H9 (cell line): ENCODE data around the gene LHFPL2. TPM values are rescaled to one million over a fixed set of nuclear protein-coding genes. Genes with fewer than 3 reads are reported as not detected.
A peak's percentile ranks its signal among the peaks of the same experiment; 100 is the strongest.

ENCODE experiments used
- DNase-seq: peaks from one replicate; pipeline ENCODE4 v3.0.0-alpha.2; 2017
- H2AFZ ChIP-seq: one replicate; pipeline ENCODE4 v1.6.1; 2013; ENCODE audit warnings: mild to moderate bottlenecking, low read length, control low read depth, moderate library complexity
- H2AK5ac ChIP-seq: 2 replicates; pipeline ENCODE4 v1.6.1; 2013; ENCODE audit warnings: low read length, control low read depth, mixed read lengths; ENCODE audit not compliant: insufficient read length
- H2BK120ac ChIP-seq: one replicate; pipeline ENCODE4 v1.6.1; 2013; ENCODE audit warnings: low read depth, mild to moderate bottlenecking, low read length, control low read depth, inconsistent platforms; ENCODE audit not compliant: poor library complexity, severe bottlenecking
- H2BK12ac ChIP-seq: 2 replicates; pipeline ENCODE4 v1.6.1; 2013; ENCODE audit warnings: low read length, control low read depth, mixed read lengths, low read depth; ENCODE audit not compliant: insufficient read length
- H2BK15ac ChIP-seq: 2 replicates; pipeline ENCODE4 v1.6.1; 2013; ENCODE audit warnings: low read depth, low read length, control low read depth
- H2BK20ac ChIP-seq: one replicate; pipeline ENCODE4 v1.6.1; 2013; ENCODE audit warnings: low read depth, mild to moderate bottlenecking, low read length, control low read depth, inconsistent platforms; ENCODE audit not compliant: poor library complexity, severe bottlenecking
- H2BK5ac ChIP-seq: 2 replicates; pipeline ENCODE4 v1.6.1; 2013; ENCODE audit warnings: low read length, control low read depth, mixed read lengths; ENCODE audit not compliant: insufficient read length
- H3K14ac ChIP-seq: 2 replicates; pipeline ENCODE4 v1.6.1; 2013; ENCODE audit warnings: low read length, control low read depth; ENCODE audit not compliant: insufficient read depth
- H3K18ac ChIP-seq: 2 replicates; pipeline ENCODE4 v1.6.1; 2013; ENCODE audit warnings: low read depth, mild to moderate bottlenecking, mixed read lengths, low read length, control low read depth; ENCODE audit not compliant: insufficient read length
- H3K23ac ChIP-seq: 2 replicates; pipeline ENCODE4 v1.6.1; 2013; ENCODE audit warnings: low read length, control low read depth, mixed read lengths, low read depth; ENCODE audit not compliant: insufficient read length
- H3K23me2 ChIP-seq: 2 replicates; pipeline ENCODE4 v1.6.1; 2013; ENCODE audit warnings: low read depth, mild to moderate bottlenecking, mixed read lengths, low read length, control low read depth; ENCODE audit not compliant: insufficient read length, poor library complexity, severe bottlenecking
- H3K27ac ChIP-seq: 2 replicates; pipeline ENCODE4 v1.5.1; 2013; ENCODE audit warnings: low read length, control low read depth, mixed read lengths, low read depth; ENCODE audit not compliant: insufficient read length
- H3K27me3 ChIP-seq: 2 replicates; pipeline ENCODE4 v1.6.1; 2013; ENCODE audit warnings: low read length, control low read depth, inconsistent platforms; ENCODE audit not compliant: insufficient read depth
- H3K4ac ChIP-seq: 2 replicates; pipeline ENCODE4 v1.6.1; 2013; ENCODE audit warnings: low read depth, mild to moderate bottlenecking, control low read depth, inconsistent platforms, low read length, moderate library complexity
- H3K4me1 ChIP-seq: 2 replicates; pipeline ENCODE4 v1.6.1; 2013; ENCODE audit warnings: low read length, control low read depth, inconsistent platforms; ENCODE audit not compliant: insufficient read depth
- H3K4me2 ChIP-seq: 2 replicates; pipeline ENCODE4 v1.6.1; 2013; ENCODE audit warnings: low read length, control low read depth, mixed read lengths; ENCODE audit not compliant: insufficient read length, insufficient read depth
- H3K56ac ChIP-seq: 2 replicates; pipeline ENCODE4 v1.6.1; 2013; ENCODE audit warnings: low read depth, mild to moderate bottlenecking, mixed read lengths, low read length, control low read depth; ENCODE audit not compliant: insufficient read length
- H3K79me1 ChIP-seq: 2 replicates; pipeline ENCODE4 v1.6.1; 2013; ENCODE audit warnings: low read depth, mild to moderate bottlenecking, moderate library complexity, low read length, control low read depth, inconsistent platforms; ENCODE audit not compliant: insufficient read depth, poor library complexity, severe bottlenecking
- H3K79me2 ChIP-seq: 2 replicates; pipeline ENCODE4 v1.6.1; 2013; ENCODE audit warnings: low read length, control low read depth, inconsistent platforms; ENCODE audit not compliant: insufficient read depth
- H3K9ac ChIP-seq: 2 replicates; pipeline ENCODE4 v1.6.1; 2013; ENCODE audit warnings: low read length, control low read depth, mixed read lengths; ENCODE audit not compliant: insufficient read length; ENCODE audit errors: extremely low read depth
- H3K9me3 ChIP-seq: one replicate; pipeline ENCODE4 v1.6.1; 2013; ENCODE audit warnings: low read depth, low read length, inconsistent platforms; ENCODE audit not compliant: control insufficient read depth
- H3T11ph ChIP-seq: one replicate; pipeline ENCODE4 v1.6.1; 2013; ENCODE audit warnings: mild to moderate bottlenecking, low read length, control low read depth, inconsistent platforms
- H4K20me1 ChIP-seq: one replicate; pipeline ENCODE4 v1.6.1; 2013; ENCODE audit not compliant: control insufficient read depth, insufficient read length, insufficient read depth
- H4K5ac ChIP-seq: 2 replicates; pipeline ENCODE4 v1.6.1; 2013; ENCODE audit warnings: low read depth, mild to moderate bottlenecking, mixed read lengths, low read length, control low read depth; ENCODE audit not compliant: insufficient read length
- H4K8ac ChIP-seq: replicated peaks from 2 replicates; pipeline ENCODE4 v1.6.1; 2013; ENCODE audit warnings: low read length, control low read depth, mixed read lengths, low read depth; ENCODE audit not compliant: insufficient read length
- H4K91ac ChIP-seq: 2 replicates; pipeline ENCODE4 v1.6.1; 2013; ENCODE audit warnings: low read depth, mild to moderate bottlenecking, moderate library complexity, mixed read lengths, low read length, control low read depth; ENCODE audit not compliant: insufficient read length
- H3K27ac Mint-ChIP-seq, 3 experiments: 2 replicates in 2 of 3; 3 replicates in 1 of 3; pipeline ENCODE4 v1.8.0; 2020 to 2021; ENCODE audit warnings: mixed read lengths in 3 of 3, mild to moderate bottlenecking in 1 of 3, moderate library complexity in 1 of 3
- H3K27me3 Mint-ChIP-seq: 2 replicates; pipeline ENCODE4 v1.8.0; 2021; ENCODE audit warnings: low read depth, mild to moderate bottlenecking, moderate library complexity, mixed read lengths
- H3K36me3 Mint-ChIP-seq, 3 experiments: 2 replicates in 2 of 3; 3 replicates in 1 of 3; pipeline ENCODE4 v1.8.0; 2020 to 2021; ENCODE audit warnings: low read depth in 3 of 3, mixed read lengths in 3 of 3; ENCODE audit not compliant: insufficient read depth in 1 of 3
- H3K4me1 Mint-ChIP-seq, 2 experiments: 2 replicates each; pipeline ENCODE4 v1.8.0; 2020; ENCODE audit warnings: mixed read lengths in 2 of 2
- H3K4me3 Mint-ChIP-seq, 2 experiments: 2 replicates in 1 of 2; 3 replicates in 1 of 2; pipeline ENCODE4 v1.8.0; 2020 to 2021; ENCODE audit warnings: mild to moderate bottlenecking in 2 of 2, mixed read lengths in 2 of 2, moderate library complexity in 1 of 2
- H3K9me3 Mint-ChIP-seq, 2 experiments: 2 replicates in 1 of 2; 3 replicates in 1 of 2; pipeline ENCODE4 v1.8.0; 2020; ENCODE audit warnings: mild to moderate bottlenecking in 2 of 2, mixed read lengths in 2 of 2, moderate library complexity in 1 of 2
- CTCF ChIP-seq: fragments of 200-600 bp; sonication (generic); conservative IDR thresholded peaks from 3 replicates; pipeline ENCODE4 v1.8.0; 2021; ENCODE audit warnings: antibody characterized with exemption, mild to moderate bottlenecking
- WGBS: extraction: QIAGEN DNeasy Blood & Tissue Kit; methylation state at CpG from one replicate; pipeline ENCODE4 v1.1.7; 2013; ENCODE audit warnings: missing lambda C conversion rate, low lambda C conversion rate, mixed read lengths; ENCODE audit not compliant: insufficient read length; ENCODE audit errors: extremely low coverage; 5-methylcytosine and 5-hydroxymethylcytosine counted together
- total RNA-seq: library from RNA; stranded (reverse); gene quantifications from 2 replicates; pipeline ENCODE4 v1.2.1, GENCODE V29; 2021

LHFPL2 gene
- total RNA-seq, 1 experiment from 2014 or later, result 26.3 TPM

DNA sequence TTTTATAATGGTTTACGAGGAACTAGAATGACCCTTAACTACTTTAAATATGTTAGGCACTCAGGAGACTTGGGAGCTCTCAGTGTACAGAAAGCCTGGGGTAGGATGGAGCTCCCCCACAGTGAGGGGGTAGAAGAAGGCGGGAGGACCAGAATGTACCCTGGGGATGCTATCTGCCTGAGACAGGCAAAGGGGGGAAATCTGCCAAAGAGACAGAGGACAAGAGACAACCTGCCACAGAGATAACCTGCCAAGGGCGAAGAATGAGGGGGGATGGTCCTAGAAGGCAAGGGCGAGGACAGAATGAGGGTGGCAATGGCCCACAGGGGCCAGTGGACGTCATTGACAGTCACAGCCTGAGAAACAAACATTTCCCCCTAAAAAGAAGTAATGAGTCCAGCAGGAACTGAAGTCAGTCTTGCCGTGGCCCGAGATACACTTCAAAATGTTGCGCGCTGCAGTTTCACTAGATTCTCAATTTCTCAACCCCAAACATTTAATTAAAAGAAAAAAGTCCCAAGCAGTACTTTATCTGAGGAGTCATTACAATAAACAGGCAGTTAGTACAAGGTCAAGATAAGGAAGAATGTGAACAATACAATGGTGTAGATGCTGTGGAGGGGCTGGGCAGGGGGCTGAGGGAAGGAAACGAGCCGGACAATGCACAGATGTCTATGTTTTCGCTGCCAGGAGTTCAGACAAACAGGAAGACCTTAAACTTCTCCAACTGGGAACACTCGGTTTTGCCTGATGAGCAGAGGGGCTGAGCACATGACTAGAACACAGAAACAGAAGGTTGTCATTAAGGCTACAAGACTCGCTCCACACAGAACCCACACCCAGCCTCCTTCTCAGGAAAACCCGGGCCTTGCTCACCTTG is 125.0 kb downstream of the LHFPL2 start:
- Mint-ChIP-seq H3K27ac (peak overlapping the region in 2 of 3 experiments; percentile 0 to 50; a peak in 1 of 7 replicates), H3K4me3 (no peak overlapping the region), H3K27me3 (no peaks in the 10 kb centered on the region; the same call in 1 of the 2 replicates), H3K36me3 (peaks cover 0 to 12% (median 0%) of the 10 kb centered on the region in 3 experiments; a peak in 4 of 7 replicates), H3K9me3 (no peaks in the 10 kb centered on the region), H3K4me1 (peaks cover 18 to 22% of the 10 kb centered on the region in 2 experiments)
- Histone ChIP-seq H3K27ac (no peak overlapping the region), H4K20me1 (no peaks in the 10 kb centered on the region), H2BK20ac (no peak overlapping the region), H2AFZ (no peak overlapping the region), H3K4me1 (peaks cover 4% of the 10 kb centered on the region; the same call in 1 of the 2 replicates), H3K4me2 (no peak overlapping the region), H3K56ac (no peak overlapping the region), H2BK120ac (no peak overlapping the region), H4K5ac (no peak overlapping the region), H3K23ac (no peak overlapping the region), H3K79me1 (no peaks in the 10 kb centered on the region), H3K27me3 (no peaks in the 10 kb centered on the region), H4K8ac (no peak overlapping the region), H2BK12ac (no peak overlapping the region), H3K9ac (no peak overlapping the region), H2BK15ac (no peak overlapping the region), H3T11ph (no peak overlapping the region), H2BK5ac (no peak overlapping the region), H2AK5ac (no peak overlapping the region), H3K79me2 (no peaks in the 10 kb centered on the region; the same call in 1 of the 2 replicates), H3K4ac (no peak overlapping the region), H3K9me3 (no peaks in the 10 kb centered on the region), H3K14ac (no peak overlapping the region), H3K23me2 (no peaks in the 10 kb centered on the region), H3K18ac (no peak overlapping the region), H4K91ac (no peak overlapping the region)
- no peak for TF ChIP-seq CTCF
- WGBS, result no CpG with 5 or more reads among the region's 15 CpGs
- DNase-seq, result no peak
